ENCODE measurements around the gene BEND7.
A peak's percentile ranks its signal among the peaks of the same experiment; 100 is the strongest.

The BEND7 gene

DNA sequence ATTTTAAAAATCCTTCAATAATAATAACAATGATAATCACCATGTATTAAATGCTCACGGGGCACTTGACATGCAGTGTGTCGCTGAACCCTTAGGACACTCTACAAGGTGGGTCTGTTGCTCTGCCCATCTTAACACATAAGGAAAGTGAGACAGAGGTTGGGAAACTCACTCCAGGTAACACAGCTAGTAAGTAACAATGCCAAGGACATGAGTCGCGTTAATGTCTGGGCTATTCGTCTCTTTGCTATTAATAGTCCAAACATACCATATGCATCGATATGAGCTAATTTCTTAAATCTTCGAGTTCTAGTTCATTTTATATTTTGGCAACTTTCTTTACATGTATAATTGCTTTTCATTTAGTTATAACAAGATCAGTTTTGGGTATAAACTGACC, 79.5 kb downstream of the BEND7 start:
- DNase-seq (ENCODE audit: low read depth) = no peak
- no peak overlapping the region for H3K4me3 ChIP-seq (ENCODE audit: low read depth, low read length)
- TF ChIP-seq, protein P1, sequence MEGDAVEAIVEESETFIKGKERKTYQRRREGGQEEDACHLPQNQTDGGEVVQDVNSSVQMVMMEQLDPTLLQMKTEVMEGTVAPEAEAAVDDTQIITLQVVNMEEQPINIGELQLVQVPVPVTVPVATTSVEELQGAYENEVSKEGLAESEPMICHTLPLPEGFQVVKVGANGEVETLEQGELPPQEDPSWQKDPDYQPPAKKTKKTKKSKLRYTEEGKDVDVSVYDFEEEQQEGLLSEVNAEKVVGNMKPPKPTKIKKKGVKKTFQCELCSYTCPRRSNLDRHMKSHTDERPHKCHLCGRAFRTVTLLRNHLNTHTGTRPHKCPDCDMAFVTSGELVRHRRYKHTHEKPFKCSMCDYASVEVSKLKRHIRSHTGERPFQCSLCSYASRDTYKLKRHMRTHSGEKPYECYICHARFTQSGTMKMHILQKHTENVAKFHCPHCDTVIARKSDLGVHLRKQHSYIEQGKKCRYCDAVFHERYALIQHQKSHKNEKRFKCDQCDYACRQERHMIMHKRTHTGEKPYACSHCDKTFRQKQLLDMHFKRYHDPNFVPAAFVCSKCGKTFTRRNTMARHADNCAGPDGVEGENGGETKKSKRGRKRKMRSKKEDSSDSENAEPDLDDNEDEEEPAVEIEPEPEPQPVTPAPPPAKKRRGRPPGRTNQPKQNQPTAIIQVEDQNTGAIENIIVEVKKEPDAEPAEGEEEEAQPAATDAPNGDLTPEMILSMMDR (IDR thresholded peaks at IDR 0.05; ENCODE audit: insufficient read depth, low read depth, low read length, missing control alignments) = no peak

DNA sequence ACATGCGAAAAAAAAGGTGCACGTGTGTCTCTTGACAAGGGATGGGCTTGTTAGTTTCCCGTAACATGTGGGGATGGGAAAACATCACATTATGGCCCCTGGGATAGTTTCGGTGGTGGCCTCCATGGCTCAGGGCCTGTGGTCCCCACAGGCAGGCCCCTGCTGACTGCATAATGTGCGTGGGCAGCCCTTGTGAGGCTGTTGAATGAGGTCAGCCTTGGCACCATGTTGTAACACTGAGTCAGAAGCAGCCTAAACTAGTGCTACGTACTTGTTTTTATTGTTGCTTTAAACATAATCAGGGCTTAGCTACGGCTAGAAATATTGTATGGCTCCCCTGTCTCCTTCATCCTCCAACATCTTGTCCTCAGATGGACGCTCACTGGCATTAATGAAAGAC, 80.6 kb downstream of the BEND7 start:
- TF ChIP-seq, protein P1 (IDR thresholded peaks at IDR 0.05; ENCODE audit: insufficient read depth, low read depth, low read length, missing control alignments) = no peak
- DNase-seq (ENCODE audit: low read depth) = no peak
- no peak overlapping the region for H3K4me3 ChIP-seq (ENCODE audit: low read depth, low read length)

DNA sequence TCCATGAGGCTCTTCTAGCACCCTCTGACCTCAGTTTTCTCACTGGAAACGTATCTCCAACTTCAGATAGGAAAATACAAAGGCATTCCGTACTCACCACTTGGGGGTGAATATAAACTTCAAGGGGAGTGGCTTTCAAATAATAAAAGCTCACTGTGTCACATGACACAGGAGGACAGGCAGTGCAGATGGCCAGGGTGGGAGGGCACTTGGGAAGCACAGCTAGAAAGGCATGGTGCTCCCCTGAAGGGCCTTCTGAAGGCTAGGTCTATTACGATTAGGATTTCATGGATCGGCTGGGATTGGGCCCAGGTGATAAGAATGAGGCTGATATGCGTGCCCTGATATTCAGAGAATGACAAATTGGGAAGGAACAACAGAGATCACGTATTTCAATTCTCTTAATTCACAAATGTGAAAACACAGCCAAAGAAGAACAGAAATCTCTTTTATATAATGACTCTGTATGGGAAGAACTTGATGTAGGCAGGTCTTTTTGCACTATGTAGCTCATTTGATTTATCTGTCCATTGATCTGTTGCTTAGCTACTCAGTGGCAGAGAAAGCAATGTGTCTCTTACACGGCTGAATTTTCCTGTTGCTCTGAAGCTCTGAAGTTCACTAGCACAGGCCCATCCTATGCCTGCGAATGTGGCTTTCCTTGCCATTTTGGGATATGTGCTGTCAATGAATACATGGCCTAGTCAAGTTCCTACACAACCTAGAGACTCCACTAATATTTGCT, 83.0 kb downstream of the BEND7 start:
- DNase-seq (ENCODE audit: low read depth) = no peak
- H3K4me3 ChIP-seq (ENCODE audit: low read depth, low read length) = no peak overlapping the region
- TF ChIP-seq, protein P1 (IDR thresholded peaks at IDR 0.05; ENCODE audit: insufficient read depth, low read depth, low read length, missing control alignments) = no peak

DNA sequence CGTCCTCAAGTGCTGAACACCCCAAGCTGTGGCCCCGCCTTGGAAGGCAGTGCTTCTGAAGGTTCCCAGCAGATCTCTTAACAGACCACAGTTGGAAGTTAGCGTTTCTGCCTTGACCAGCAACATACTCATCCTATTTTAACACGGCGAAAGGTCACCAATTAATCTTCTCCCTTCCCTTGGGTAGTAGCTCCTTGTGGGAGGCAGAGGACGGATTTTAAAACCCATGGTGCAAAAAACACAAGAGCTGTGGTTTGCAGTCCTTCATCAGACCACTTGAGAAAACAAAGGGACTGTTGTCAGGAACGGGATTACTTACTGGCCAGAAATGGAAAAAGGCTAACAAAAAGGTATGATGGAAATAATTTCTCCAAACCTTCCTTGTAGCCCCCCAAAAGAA, 87.3 kb downstream of the BEND7 start:
- DNase-seq (ENCODE audit: low read depth) = no peak
- no peak overlapping the region for H3K4me3 ChIP-seq (ENCODE audit: low read depth, low read length)
- TF ChIP-seq, protein P1 (IDR thresholded peaks at IDR 0.05; ENCODE audit: insufficient read depth, low read depth, low read length, missing control alignments) = no peak

DNA sequence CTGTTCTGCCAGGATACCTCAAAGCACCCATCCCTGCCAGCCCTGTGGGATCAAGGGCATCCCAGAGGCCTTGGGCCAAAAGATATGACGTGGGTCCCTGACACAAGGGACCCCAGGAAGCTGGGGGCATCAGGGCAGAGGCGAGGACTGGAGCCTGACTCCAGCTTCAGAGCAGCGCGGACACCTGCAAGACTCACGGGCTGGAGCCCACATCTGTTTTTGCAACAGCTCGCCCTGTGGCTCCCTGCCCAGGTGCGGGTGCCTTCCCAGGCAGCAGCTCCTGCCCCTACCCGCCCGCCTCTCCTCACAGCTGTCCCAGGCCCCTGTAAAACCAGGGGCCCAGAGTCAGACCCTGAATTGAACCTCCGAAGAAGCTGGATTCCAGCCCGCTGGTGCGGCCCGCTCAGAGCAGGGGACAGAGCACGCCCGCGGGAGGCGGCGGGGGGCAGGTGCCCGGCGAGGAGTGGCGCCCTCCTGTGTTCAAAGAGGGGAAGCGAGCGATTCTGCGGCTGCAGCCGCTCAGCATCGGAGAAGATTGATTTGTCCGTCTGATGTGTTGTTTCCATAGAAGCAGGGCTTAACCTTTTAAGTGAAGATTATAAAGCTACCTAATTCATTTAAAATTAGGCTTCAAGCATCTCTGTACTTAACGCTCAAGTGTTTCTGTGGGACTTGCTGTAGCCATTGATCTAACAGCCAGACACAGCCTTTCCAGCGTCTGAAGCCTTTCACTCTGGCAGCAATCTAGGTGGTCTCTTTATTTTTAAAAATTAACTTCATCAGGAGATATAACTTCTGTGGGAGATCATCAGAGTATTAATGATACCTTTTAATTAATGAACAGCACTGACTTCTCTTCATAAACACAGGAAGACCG, 88.4 kb downstream of the BEND7 start:
- DNase-seq (ENCODE audit: low read depth) = peak; percentile 42
- TF ChIP-seq, protein P1 (IDR thresholded peaks at IDR 0.05; ENCODE audit: insufficient read depth, low read depth, low read length, missing control alignments) = peak; percentile 73
- no peak overlapping the region for H3K4me3 ChIP-seq (ENCODE audit: low read depth, low read length)

DNA sequence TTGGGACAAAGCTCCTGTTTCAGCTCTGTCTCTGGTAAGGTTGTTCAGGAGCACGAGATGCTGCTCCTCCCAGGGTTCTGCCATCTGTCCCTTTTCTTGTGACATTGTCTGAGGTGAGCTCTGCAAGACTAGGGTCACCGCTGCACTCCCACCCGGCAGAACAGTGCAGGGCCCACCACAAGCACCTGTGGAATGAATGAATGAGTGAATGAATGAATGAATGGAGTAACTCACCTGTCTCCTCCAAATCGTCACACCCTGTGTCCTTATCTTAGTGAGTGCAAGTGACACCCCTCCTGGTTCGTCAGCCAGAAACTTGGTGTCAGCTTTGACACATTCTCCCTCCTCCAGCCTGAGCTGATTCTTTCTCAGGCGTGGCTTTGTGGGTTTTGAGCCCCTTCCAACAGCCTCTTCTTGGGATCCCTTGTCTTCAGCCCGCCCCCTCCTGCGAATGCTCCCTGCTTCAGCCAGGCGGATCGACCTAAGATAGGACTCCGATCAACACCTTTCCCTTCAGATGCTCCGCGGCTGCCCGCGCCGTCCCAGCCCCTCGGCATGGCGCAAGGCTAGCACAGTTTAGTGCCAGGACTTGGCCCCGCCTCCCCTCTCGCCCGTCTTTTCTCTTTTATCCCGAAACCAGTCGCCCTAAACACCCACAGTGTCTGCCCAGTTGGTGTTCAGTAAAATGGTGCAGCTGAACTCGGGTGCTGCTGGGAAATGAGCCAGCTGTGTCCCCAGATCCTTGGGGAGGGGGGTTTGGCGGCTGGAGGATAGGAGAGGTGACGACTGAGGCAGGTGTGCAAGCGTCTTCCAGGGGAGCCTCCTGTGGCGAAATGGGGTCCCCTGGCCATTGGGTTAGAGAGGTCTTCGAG, 89.3 kb downstream of the BEND7 start:
- no peak overlapping the region for H3K4me3 ChIP-seq (ENCODE audit: low read depth, low read length)

More for the DNA sequence above, 89.3 kb downstream of the BEND7 start:
- TF ChIP-seq, protein P1 (IDR thresholded peaks at IDR 0.05; ENCODE audit: insufficient read depth, low read depth, low read length, missing control alignments) = no peak
- no peak for DNase-seq (ENCODE audit: low read depth)

All from GM12865 (cell line).